HepG2 (cell line): ENCODE results near the gene FAM124B. TPM values are rescaled to one million over a fixed set of nuclear protein-coding genes. Genes with fewer than 3 reads are reported as not detected.

Experiments
- ARID3A ChIP-seq: IDR thresholded peaks from 2 replicates; pipeline ENCODE4 v1.6.1; 2012; ENCODE audit warnings: low read depth, low read length, improper control_type of control experiment
- ATF4 ChIP-seq, 2 experiments: fragments of 450-650 bp in 1 of 2; sonication (generic) in 1 of 2; formaldehyde crosslinking; IDR thresholded peaks; 2 replicates each; pipeline versions ENCODE4 v1.5.0 to v1.8.0; 2020 to 2022; ENCODE audit warnings: mild to moderate bottlenecking in 1 of 2, missing genetic modification reagents in 1 of 2
- CSRNP1 ChIP-seq: sonication (generic); formaldehyde crosslinking; IDR thresholded peaks from 2 replicates; pipeline ENCODE4 v1.8.1; 2023; ENCODE audit warnings: mild to moderate bottlenecking, missing genetic modification reagents
- E2F5 ChIP-seq: sonication (generic); formaldehyde crosslinking; conservative IDR thresholded peaks from 2 replicates; pipeline ENCODE4 v1.4.0; 2020; ENCODE audit warnings: missing genetic modification reagents
- HMG20A ChIP-seq: IDR thresholded peaks from 2 replicates; pipeline ENCODE4 v1.6.1; 2016; ENCODE audit warnings: borderline replicate concordance
- HNF4G ChIP-seq, 2 experiments: sonication (generic) in 1 of 2; formaldehyde crosslinking in 1 of 2; IDR thresholded peaks; 2 replicates each; pipeline versions ENCODE4 v1.4.0 to v1.6.1; 2011 to 2020; ENCODE audit warnings: borderline replicate concordance in 2 of 2, low read depth in 2 of 2, mild to moderate bottlenecking in 2 of 2, low read length in 1 of 2, missing genetic modification reagents in 1 of 2, moderate library complexity in 1 of 2
- NCOA1 ChIP-seq: sonication (generic); formaldehyde crosslinking; IDR thresholded peaks from 2 replicates; pipeline ENCODE4 v1.9.0; 2021; ENCODE audit warnings: missing genetic modification reagents
- NFE2 ChIP-seq: sonication (generic); formaldehyde crosslinking; IDR thresholded peaks from 2 replicates; pipeline ENCODE4 v1.4.0; 2020; ENCODE audit warnings: missing genetic modification reagents
- RAD21 ChIP-seq: fragments of 450-650 bp; formaldehyde crosslinking; IDR thresholded peaks from 2 replicates; pipeline ENCODE4 v1.5.0; 2020; ENCODE audit warnings: mild to moderate bottlenecking
- RELA ChIP-seq: sonication (generic); formaldehyde crosslinking; IDR thresholded peaks from 2 replicates; pipeline ENCODE4 v1.4.0; 2020; ENCODE audit warnings: missing genetic modification reagents
- TFDP1 ChIP-seq: IDR thresholded peaks from 2 replicates; pipeline ENCODE4 v1.6.1; 2016; ENCODE audit warnings: missing compliant biosample characterization, missing genetic modification reagents, borderline replicate concordance
- TRIM24 ChIP-seq: sonication (generic); formaldehyde crosslinking; IDR thresholded peaks from 2 replicates; pipeline ENCODE4 v1.8.0; 2022; ENCODE audit warnings: mild to moderate bottlenecking, missing genetic modification reagents
- USF2 ChIP-seq, 2 experiments: sonication (generic) in 1 of 2; formaldehyde crosslinking in 1 of 2; IDR thresholded peaks; 2 replicates each; pipeline versions ENCODE4 v1.5.1 to v1.6.1; 2011 to 2020; ENCODE audit warnings: borderline replicate concordance in 1 of 2, low read depth in 1 of 2, low read length in 1 of 2, mild to moderate bottlenecking in 1 of 2, missing genetic modification reagents in 1 of 2, moderate library complexity in 1 of 2
- ZBTB34 ChIP-seq: sonication (generic); formaldehyde crosslinking; IDR thresholded peaks from 2 replicates; pipeline ENCODE4 v1.8.0; 2022; ENCODE audit warnings: mild to moderate bottlenecking, missing genetic modification reagents
- ZNF382 ChIP-seq: sonication (generic); formaldehyde crosslinking; IDR thresholded peaks from 2 replicates; pipeline ENCODE4 v1.5.0; 2020; ENCODE audit warnings: missing genetic modification reagents, mild to moderate bottlenecking, borderline replicate concordance
- ZSCAN12 ChIP-seq: sonication (generic); formaldehyde crosslinking; IDR thresholded peaks from 2 replicates; pipeline ENCODE4 v1.9.0; 2021; ENCODE audit warnings: mild to moderate bottlenecking, missing genetic modification reagents
- polyA plus RNA-seq, 8 experiments: library from polyadenylated mRNA; depleted of rRNA in 3 of 8; stranded (reverse) in 7 of 8; unstranded in 1 of 8; fragments of >200 nt; fragmentation: Illumina TruSeq in 4 of 8; extraction: Trizol in 4 of 8; gene quantifications; 2 replicates each; pipeline versions ENCODE4 v1.2.1 to v1.2.3, GENCODE V29; 2011 to 2016; ENCODE audit warnings: low read depth in 4 of 8, missing spikeins in 1 of 8, mixed read lengths in 1 of 8; ENCODE audit not compliant: insufficient read depth in 1 of 8
- total RNA-seq, 5 experiments: library from RNA; depleted of rRNA; stranded (reverse); fragments of >200 nt; fragmentation: Illumina TruSeq; extraction: Trizol; gene quantifications; 2 replicates each; pipeline ENCODE4 v1.2.3, GENCODE V29; 2016; ENCODE audit warnings: low read depth in 1 of 5

FAM124B gene
- total and polyA plus RNA-seq, 2 of the 13 experiments (the other 11 are each of a cell fraction or from before 2014, with no cell fraction given) = not detected

GRCh38 chr2:224449212-224450147 lies 47.6 kb upstream of the FAM124B start (continued):
- TF ChIP-seq ZNF382 (CRISPR knock-in tag) (no peak), USF2 (IDR thresholded peaks at IDR 0.05; ENCODE audit: low read depth, low read length) (0 out of 2 replicates have a peak, but pooled peaks have one; percentile 4), USF2 (CRISPR knock-in tag; IDR thresholded peaks at IDR 0.05; ENCODE audit: borderline replicate concordance) (no peak), RAD21 (CRISPR knock-in tag) (peak; percentile 39; the same call in 1 of the 2 replicates), TFDP1 (no peak), NCOA1 (no peak), ZSCAN12 (CRISPR knock-in tag) (no peak), CSRNP1 (CRISPR knock-in tag) (no peak), HMG20A (no peak), RELA (CRISPR knock-in tag) (no peak), ARID3A (0 out of 2 replicates have a peak, but pooled peaks have one; percentile 25), TRIM24 (CRISPR knock-in tag) (no peak), E2F5 (CRISPR knock-in tag) (no peak), ATF4 (CRISPR knock-in tag; IDR thresholded peaks at IDR 0.05) (no peak), HNF4G (IDR thresholded peaks at IDR 0.05; ENCODE audit: borderline replicate concordance, low read depth, low read length) (no peak), HNF4G (CRISPR knock-in tag; IDR thresholded peaks at IDR 0.05; ENCODE audit: borderline replicate concordance, low read depth) (no peak), NFE2 (CRISPR knock-in tag) (no peak), ZBTB34 (CRISPR knock-in tag) (no peak)
